ENCODE data around the gene ATG16L1.
"Not testable (repeated sequence)": the region's sequence is repeated elsewhere in the genome, so short reads cannot be mapped to it uniquely, and the experiment has no call there.

The ATG16L1 gene

GRCh38 chr2:233325256-233325655 is 73.8 kb downstream of the ATG16L1 start:
- in situ Hi-C loops (cut with HindIII; ENCODE audit: low sequenced_read_pairs) = no loop called here

GRCh38 chr2:233325814-233326213 is 74.3 kb downstream of the ATG16L1 start:
- in situ Hi-C loops (cut with HindIII; ENCODE audit: low sequenced_read_pairs) = no loop called here

GRCh38 chr2:233326500-233326899 is 75.0 kb downstream of the ATG16L1 start:
- in situ Hi-C loops (cut with HindIII; ENCODE audit: low sequenced_read_pairs) = no loop called here

GRCh38 chr2:233328922-233329321 is 77.4 kb downstream of the ATG16L1 start:
- in situ Hi-C loops (cut with HindIII; ENCODE audit: low sequenced_read_pairs) = no loop called here

DNA sequence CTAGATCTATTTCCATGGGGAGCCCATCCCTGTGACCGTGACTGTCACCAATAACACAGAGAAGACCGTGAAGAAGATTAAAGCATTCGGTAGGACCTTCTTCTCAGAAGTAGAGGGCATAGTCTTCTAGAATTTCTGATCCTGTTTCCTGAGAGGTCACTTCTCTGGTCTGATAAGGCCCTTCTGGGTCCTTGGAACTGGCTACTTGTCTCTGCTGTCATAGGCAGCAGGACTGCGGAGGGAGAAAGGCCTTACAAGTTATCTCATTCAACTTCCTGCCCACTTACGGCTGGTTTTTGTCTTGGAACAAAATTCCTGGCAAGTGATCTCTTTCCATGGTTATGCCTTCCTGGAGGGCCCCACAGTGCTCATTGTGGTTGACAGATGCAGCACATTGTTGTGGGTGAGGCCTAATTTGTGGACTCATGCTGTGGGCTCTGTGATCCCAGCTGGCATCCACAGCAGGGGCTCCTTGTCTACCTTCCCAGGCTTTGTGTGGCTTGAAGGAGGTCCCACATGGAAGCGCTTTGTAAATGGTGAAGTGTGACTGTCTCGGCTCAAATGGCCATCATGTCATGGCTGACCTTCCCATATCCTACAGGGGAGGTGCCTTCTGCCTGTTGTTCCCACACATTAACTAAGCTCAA is 78.1 kb downstream of the ATG16L1 start:
- in situ Hi-C loops (cut with HindIII; ENCODE audit: low sequenced_read_pairs) = no loop called here

DNA sequence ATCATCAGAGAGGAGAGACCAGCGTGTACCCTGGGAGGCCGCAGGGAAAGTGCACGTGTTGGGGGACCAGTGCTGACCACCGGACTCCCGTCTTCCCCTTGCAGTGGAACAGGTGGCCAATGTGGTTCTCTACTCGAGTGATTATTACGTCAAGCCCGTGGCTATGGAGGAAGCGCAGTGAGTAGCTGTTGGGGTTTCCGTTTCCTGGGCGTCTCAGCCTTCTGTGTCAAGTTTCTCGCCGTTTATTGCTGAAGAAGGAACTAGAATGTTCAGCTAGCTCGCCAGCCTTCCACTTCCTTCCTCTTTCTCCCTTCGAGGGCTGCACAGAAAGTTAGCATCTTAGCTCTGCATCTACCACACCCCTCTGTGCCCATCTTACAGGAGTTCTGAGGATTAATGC is 80.1 kb downstream of the ATG16L1 start:
- in situ Hi-C loops (cut with HindIII; ENCODE audit: low sequenced_read_pairs) = no loop called here

DNA sequence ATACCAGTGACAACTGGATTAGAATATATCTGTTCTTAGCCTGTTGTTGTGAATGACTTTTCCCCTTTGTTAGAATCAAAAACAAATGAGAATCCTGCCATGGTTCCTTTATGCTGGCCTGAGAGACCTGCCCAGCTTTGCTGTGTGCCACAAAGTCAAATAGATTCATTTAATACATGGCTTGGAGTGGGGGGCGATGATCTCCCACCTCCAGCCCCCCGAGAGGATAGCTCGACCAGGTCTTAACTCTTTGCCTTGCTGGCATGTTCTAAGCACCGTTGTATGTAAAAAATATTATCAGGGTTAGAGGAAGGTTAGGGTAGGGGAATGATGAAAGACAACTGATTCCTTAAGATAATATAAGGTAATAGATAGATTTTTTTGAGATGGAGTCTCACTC is 80.7 kb downstream of the ATG16L1 start:
- in situ Hi-C loops (cut with HindIII; ENCODE audit: low sequenced_read_pairs) = no loop called here

DNA sequence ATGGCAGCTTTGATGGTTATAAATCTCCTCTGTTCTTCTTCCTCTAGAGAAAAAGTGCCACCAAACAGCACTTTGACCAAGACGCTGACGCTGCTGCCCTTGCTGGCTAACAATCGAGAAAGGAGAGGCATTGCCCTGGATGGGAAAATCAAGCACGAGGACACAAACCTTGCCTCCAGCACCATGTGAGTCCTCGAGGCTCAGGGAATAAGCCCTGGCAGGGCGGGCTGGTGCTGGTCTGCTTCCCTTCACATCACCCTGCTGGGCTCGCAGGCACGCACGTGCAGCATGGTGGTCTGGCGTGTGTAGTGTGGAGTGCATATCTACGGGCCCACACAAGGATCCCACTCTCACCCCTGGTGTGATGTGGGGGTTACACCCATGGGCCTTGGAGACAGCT is 83.4 kb downstream of the ATG16L1 start:
- in situ Hi-C loops (cut with HindIII; ENCODE audit: low sequenced_read_pairs) = no loop called here

GRCh38 chr2:233336091-233336490 is 84.6 kb downstream of the ATG16L1 start:
- in situ Hi-C loops (cut with HindIII; ENCODE audit: low sequenced_read_pairs) = not testable (repeated sequence)

- in situ Hi-C loops (cut with HindIII; ENCODE audit: low sequenced_read_pairs) = no loop called here
Measured at GRCh38 chr2:233336541-233336940, 85.1 kb downstream of the ATG16L1 start.

- in situ Hi-C loops (cut with HindIII; ENCODE audit: low sequenced_read_pairs) = no loop called here
Measured at GRCh38 chr2:233338046-233338445, 86.6 kb downstream of the ATG16L1 start.

- in situ Hi-C loops (cut with HindIII; ENCODE audit: low sequenced_read_pairs) = no loop called here
Measured at GRCh38 chr2:233338812-233339368, 87.4 kb downstream of the ATG16L1 start.

GRCh38 chr2:233339427-233339826 is 88.0 kb downstream of the ATG16L1 start:
- in situ Hi-C loops (cut with HindIII; ENCODE audit: low sequenced_read_pairs) = no loop called here

- in situ Hi-C loops (cut with HindIII; ENCODE audit: low sequenced_read_pairs) = no loop called here
Measured at GRCh38 chr2:233341296-233341695, 89.8 kb downstream of the ATG16L1 start.

GRCh38 chr2:233342301-233342700 is 90.8 kb downstream of the ATG16L1 start:
- in situ Hi-C loops (cut with HindIII; ENCODE audit: low sequenced_read_pairs) = no loop called here

GRCh38 chr2:233343171-233343705 is 91.8 kb downstream of the ATG16L1 start:
- in situ Hi-C loops (cut with HindIII; ENCODE audit: low sequenced_read_pairs) = no loop called here

Measured in endothelial cell of hepatic sinusoid (primary cell).